HepG2 (cell line): Measurements from ENCODE around the gene OR2W1. TPM values are rescaled to one million over a fixed set of nuclear protein-coding genes. Genes with fewer than 3 reads are reported as not detected.

Experiments
- ATAC-seq: fragments of 200-7000 bp; cut with Tn5 transposase; 3 replicates; pipeline ENCODE4 v1.9.1; 2020; ENCODE audit warnings: mild to moderate bottlenecking, moderate library complexity
- BruUV-seq: library from RNA; stranded (reverse); fragments of 400-500 nt; replicated peaks from 2 replicates; lab custom pipeline; 2021; lab: Mats Ljungman, UMichigan
- CTCF ChIA-PET: fragments of 300-600 bp; formaldehyde crosslinking; extraction: SDS; loops from one replicate; lab custom pipeline; 2021; ENCODE audit warnings: low total read pairs, inconsistent platforms, low intra/inter-chr PET ratio; lab: Yijun Ruan, JAX
- POLR2A ChIA-PET: fragments of 350-600 bp; sonication (Branson Sonifier 250); formaldehyde crosslinking; loops from one replicate; lab custom pipeline; 2020; ENCODE audit warnings: antibody characterized with exemption, inconsistent platforms; lab: Yijun Ruan, JAX
- DNase-seq: peaks from one replicate; pipeline ENCODE4 v3.0.0-alpha.2; 2015; ENCODE audit warnings: low spot score
- FAIRE-seq: peaks from 3 replicates; lab custom pipeline; 2011; peaks lifted over from hg19 to GRCh38; lab: Jason Lieb, UNC
- H2AFZ ChIP-seq: one replicate; pipeline ENCODE4 v1.6.1; 2011; ENCODE audit warnings: low read length, inconsistent platforms
- H3K27ac ChIP-seq: fragments of 300-600 bp; 3 replicates; pipeline ENCODE4 v1.8.0; 2011; ENCODE audit warnings: mixed run types, mild to moderate bottlenecking, mixed read lengths, low read length, inconsistent platforms; ENCODE audit not compliant: insufficient read depth; ENCODE audit errors: extremely low read length
- H3K27me3 ChIP-seq, 2 experiments: fragments of 200-600 bp in 1 of 2; 2 replicates in 1 of 2; 3 replicates in 1 of 2; pipeline versions ENCODE4 v1.6.0 to v1.8.0; 2011; ENCODE audit warnings: low read length in 2 of 2, mild to moderate bottlenecking in 2 of 2, moderate library complexity in 2 of 2, inconsistent platforms in 1 of 2; ENCODE audit not compliant: insufficient read depth in 2 of 2, control insufficient read depth in 1 of 2
- H3K36me3 ChIP-seq, 2 experiments: fragments of 200-600 bp in 1 of 2; replicated peaks in 1 of 2; 2 replicates in 1 of 2; 3 replicates in 1 of 2; pipeline versions ENCODE4 v1.5.1 to v1.8.0; 2011; ENCODE audit warnings: low read length in 2 of 2, inconsistent platforms in 1 of 2; ENCODE audit not compliant: insufficient read depth in 2 of 2, control insufficient read depth in 1 of 2
- H3K4me1 ChIP-seq: 2 replicates; pipeline ENCODE4 v1.5.1; 2012; ENCODE audit warnings: low read length, inconsistent platforms; ENCODE audit not compliant: insufficient read depth
- H3K4me2 ChIP-seq: 2 replicates; pipeline ENCODE4 v1.6.0; 2011; ENCODE audit warnings: low read depth, low read length, inconsistent platforms
- H3K4me3 ChIP-seq, 3 experiments: fragments of 200-600 bp in 1 of 3; sonication (generic), shearing (Covaris generic) in 1 of 3; replicated peaks in 1 of 3; 2 replicates each; pipeline ENCODE4 v1.5.1; 2011 to 2016; ENCODE audit warnings: low read length in 3 of 3, inconsistent platforms in 2 of 3, low read depth in 2 of 3, mild to moderate bottlenecking in 2 of 3, control low read depth in 1 of 3, mixed read lengths in 1 of 3; ENCODE audit not compliant: insufficient read depth in 1 of 3
- H3K79me2 ChIP-seq: one replicate; pipeline ENCODE4 v1.6.1; 2011; ENCODE audit warnings: low read length, inconsistent platforms; ENCODE audit not compliant: insufficient read depth
- H3K9ac ChIP-seq: 2 replicates; pipeline ENCODE4 v1.6.0; 2011; ENCODE audit warnings: mild to moderate bottlenecking, low read depth, low read length, inconsistent platforms; ENCODE audit not compliant: insufficient read depth
- H3K9me3 ChIP-seq: 2 replicates; pipeline ENCODE4 v1.5.1; 2012; ENCODE audit warnings: mild to moderate bottlenecking, low read length
- H4K20me1 ChIP-seq: 2 replicates; pipeline ENCODE4 v1.6.0; 2011; ENCODE audit warnings: inconsistent platforms, mild to moderate bottlenecking, low read length, moderate library complexity; ENCODE audit not compliant: insufficient read depth
- AHR ChIP-seq: IDR thresholded peaks from 2 replicates; pipeline ENCODE4 v1.6.1; 2018; ENCODE audit warnings: missing genetic modification reagents, missing compliant biosample characterization
- FIP1L1 ChIP-seq: fragments of 200-400 bp; formaldehyde crosslinking; IDR thresholded peaks from 2 replicates; pipeline ENCODE4 v1.6.1; 2018; ENCODE audit warnings: low read depth, mild to moderate bottlenecking, low read length, moderate library complexity, borderline replicate concordance; ENCODE audit not compliant: insufficient read depth
- PLRG1 ChIP-seq: fragments of 450-650 bp; conservative IDR thresholded peaks from 2 replicates; pipeline ENCODE4 v1.6.1; 2016
- STAT6 ChIP-seq: sonication (generic); formaldehyde crosslinking; IDR thresholded peaks from 2 replicates; pipeline ENCODE4 v1.4.0; 2020; ENCODE audit warnings: missing genetic modification reagents, mild to moderate bottlenecking, borderline replicate concordance
- TEF ChIP-seq: sonication (generic); formaldehyde crosslinking; IDR thresholded peaks from 2 replicates; pipeline ENCODE4 v1.5.0; 2020; ENCODE audit warnings: missing genetic modification reagents
- ZBTB38 ChIP-seq: sonication (generic); formaldehyde crosslinking; IDR thresholded peaks from 2 replicates; pipeline ENCODE4 v1.5.1; 2020; ENCODE audit warnings: mild to moderate bottlenecking, missing genetic modification reagents
- ZNF709 ChIP-seq: sonication (generic); formaldehyde crosslinking; IDR thresholded peaks from 2 replicates; pipeline ENCODE4 v1.5.0; 2020; ENCODE audit warnings: mild to moderate bottlenecking, missing genetic modification reagents
- in situ Hi-C: cut with HindIII; loops from 2 replicates; pipeline ENCODE4 v1.10.0; 2017; ENCODE audit warnings: low pct_unique_long_range_greater_than_20kb; ENCODE audit not compliant: extremely low pct_ligation_motif_present
- intact Hi-C: fragments of 100-400 bp; cut with micrococcal nuclease; formaldehyde crosslinking; loops from one replicate; pipeline ENCODE4 v1.10.0; 2022; ENCODE audit not compliant: unreplicated experiment
- polyA plus RNA-seq, 8 experiments: library from polyadenylated mRNA; depleted of rRNA in 3 of 8; stranded (reverse) in 7 of 8; unstranded in 1 of 8; fragments of >200 nt; fragmentation: Illumina TruSeq in 4 of 8; extraction: Trizol in 4 of 8; gene quantifications; 2 replicates each; pipeline versions ENCODE4 v1.2.1 to v1.2.3, GENCODE V29; 2011 to 2016; ENCODE audit warnings: low read depth in 4 of 8, missing spikeins in 1 of 8, mixed read lengths in 1 of 8; ENCODE audit not compliant: insufficient read depth in 1 of 8
- total RNA-seq, 5 experiments: library from RNA; depleted of rRNA; stranded (reverse); fragments of >200 nt; fragmentation: Illumina TruSeq; extraction: Trizol; gene quantifications; 2 replicates each; pipeline ENCODE4 v1.2.3, GENCODE V29; 2016; ENCODE audit warnings: low read depth in 1 of 5

OR2W1 gene
- total and polyA plus RNA-seq, 2 of the 13 experiments (the other 11 are each of a cell fraction or from before 2014, with no cell fraction given): not detected

- intact Hi-C loops (no loop called here), in situ Hi-C loops (no loop called here)
- H3K4me2 ChIP-seq: no peak overlapping the region
- no peak for FAIRE-seq
- BruUV-seq: no TSS peak
- H2AFZ ChIP-seq: no peak overlapping the region
- no peaks in the 10 kb centered on the region for H4K20me1 ChIP-seq
- H3K36me3 ChIP-seq: no peaks in the 10 kb centered on the region
- POLR2A ChIA-PET: no interaction called here
- H3K4me1 ChIP-seq: no peaks in the 10 kb centered on the region
- CTCF ChIA-PET: no interaction called here
- H3K9ac ChIP-seq: no peak overlapping the region
- no peaks in the 10 kb centered on the region for H3K9me3 ChIP-seq
- no peaks in the 10 kb centered on the region for H3K79me2 ChIP-seq
- no peak overlapping the region for H3K4me3 ChIP-seq
- no peak for DNase-seq
- ATAC-seq: no peak
- H3K27me3 ChIP-seq: peaks cover 0 to 5% of the 10 kb centered on the region in 2 experiments; a peak in 2 of 5 replicates
- 0 out of 2 replicates have a peak, but pooled peaks have one; percentile 70 for TF ChIP-seq PLRG1
- no peak for TF ChIP-seq STAT6 (CRISPR knock-in tag)
- no peak for TF ChIP-seq ZNF709 (CRISPR knock-in tag)
- TF ChIP-seq FIP1L1: no peak
- TF ChIP-seq ZBTB38 (CRISPR knock-in tag): no peak
- TF ChIP-seq TEF: no peak
- no peak for TF ChIP-seq AHR (CRISPR knock-in tag)
- no peak overlapping the region for H3K27ac ChIP-seq
Measured at GRCh38 chr6:29081312-29081711, 36.3 kb upstream of the OR2W1 start.
